ENCODE measurements around the gene GLI3.

GRCh38 chr7:41925946-41926345 lies 311.1 kb downstream of the GLI3 start:
- TF ChIP-seq RFX5 (IDR thresholded peaks at IDR 0.05; ENCODE audit: low read length) (no peak), NFIC (IDR thresholded peaks at IDR 0.05; ENCODE audit: borderline replicate concordance) (no peak), POLR2AphosphoS5 (IDR thresholded peaks at IDR 0.05; ENCODE audit: low read depth, low read length) (no peak), CTCF (IDR thresholded peaks at IDR 0.05) (no peak), RAD21 (IDR thresholded peaks at IDR 0.05; ENCODE audit: low read length) (no peak), GABPA (IDR thresholded peaks at IDR 0.05; ENCODE audit: low read depth) (no peak), ZBTB33 (IDR thresholded peaks at IDR 0.05; ENCODE audit: borderline replicate concordance, low read depth) (no peak), MXI1 (IDR thresholded peaks at IDR 0.05; ENCODE audit: low read depth, low read length) (no peak), GATA2 (CRISPR knock-in tag; IDR thresholded peaks at IDR 0.05) (no peak), EZH2phosphoT487 (IDR thresholded peaks at IDR 0.05; ENCODE audit: borderline replicate concordance, low read depth) (no peak), JUND (IDR thresholded peaks at IDR 0.05) (no peak), TEAD4 (IDR thresholded peaks at IDR 0.05; ENCODE audit: borderline replicate concordance, insufficient read depth) (no peak)

Measured in SK-N-SH (cell line).